HCT116 (cell line): Measurements from ENCODE around the gene CCDC127.

Source experiments
- ELF1 ChIP-seq: IDR thresholded peaks from 2 replicates; pipeline ENCODE4 v1.6.1; 2012; ENCODE audit warnings: low read depth, borderline replicate concordance
- EZH2 ChIP-seq: fragments of 200-600 bp; sonication (generic); IDR thresholded peaks from 2 replicates; pipeline ENCODE4 v1.6.1; 2017; ENCODE audit warnings: antibody characterized with exemption, mixed run types
- EZH2phosphoT487 ChIP-seq: fragments of 200-600 bp; IDR thresholded peaks from 2 replicates; pipeline ENCODE4 v1.6.1; 2018; ENCODE audit warnings: antibody characterized with exemption, borderline replicate concordance
- JUND ChIP-seq: IDR thresholded peaks from 2 replicates; pipeline ENCODE4 v1.6.1; 2012
- POLR2A ChIP-seq: IDR thresholded peaks from 2 replicates; pipeline ENCODE4 v1.7.0; 2011; ENCODE audit warnings: borderline replicate concordance; ENCODE audit not compliant: insufficient read depth, insufficient read length; ENCODE audit errors: extremely low read depth
- POLR2AphosphoS5 ChIP-seq: IDR thresholded peaks from 2 replicates; pipeline ENCODE4 v1.6.1; 2011; ENCODE audit warnings: mild to moderate bottlenecking, low read depth, low read length, moderate library complexity
- TCF7L2 ChIP-seq: IDR thresholded peaks from 2 replicates; pipeline ENCODE4 v1.7.0; 2011; ENCODE audit warnings: borderline replicate concordance, inconsistent platforms; ENCODE audit not compliant: insufficient read depth, insufficient read length; ENCODE audit errors: extremely low read depth
- TF ChIP-seq, protein P1 (sequence below), 3 experiments: fragments of 200-600 bp in 1 of 3; sonication (generic) in 1 of 3; IDR thresholded peaks in 2 of 3; conservative IDR thresholded peaks in 1 of 3; 2 replicates each; pipeline ENCODE4 v1.5.1; 2012 to 2017; ENCODE audit warnings: low read depth in 2 of 3, low read length in 2 of 3, antibody characterized with exemption in 1 of 3, borderline replicate concordance in 1 of 3, control low read depth in 1 of 3, mild to moderate bottlenecking in 1 of 3, mixed read lengths in 1 of 3, mixed run types in 1 of 3, moderate library complexity in 1 of 3; ENCODE audit not compliant: insufficient read depth in 1 of 3
- TF ChIP-seq, protein P2 (sequence below): IDR thresholded peaks from 2 replicates; pipeline ENCODE4 v1.6.1; 2012
- TF ChIP-seq, protein P3 (sequence below): IDR thresholded peaks from 2 replicates; pipeline ENCODE4 v1.6.1; 2012; ENCODE audit warnings: low read depth

DNA sequence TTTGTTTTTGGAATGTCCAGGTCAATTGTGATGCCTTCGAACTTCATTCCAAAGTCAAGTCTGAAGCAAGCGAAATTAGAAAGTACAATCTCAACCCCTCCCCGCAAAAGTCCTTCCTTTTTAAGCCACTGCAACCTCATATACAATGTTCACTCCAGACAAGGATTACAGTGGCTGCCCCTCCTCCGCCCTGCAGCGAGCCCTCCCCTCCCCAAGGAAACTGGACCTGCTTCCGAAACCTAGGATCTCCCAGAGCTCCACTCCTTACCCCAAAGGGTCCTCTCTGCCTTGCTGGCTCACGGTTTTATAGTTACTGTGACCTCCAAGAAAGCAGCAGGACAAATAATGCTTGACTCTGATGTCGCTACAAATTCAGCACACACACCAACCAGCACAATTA lies 16.3 kb downstream of the CCDC127 start:
- no peak for TF ChIP-seq EZH2
- TF ChIP-seq, protein P1, sequence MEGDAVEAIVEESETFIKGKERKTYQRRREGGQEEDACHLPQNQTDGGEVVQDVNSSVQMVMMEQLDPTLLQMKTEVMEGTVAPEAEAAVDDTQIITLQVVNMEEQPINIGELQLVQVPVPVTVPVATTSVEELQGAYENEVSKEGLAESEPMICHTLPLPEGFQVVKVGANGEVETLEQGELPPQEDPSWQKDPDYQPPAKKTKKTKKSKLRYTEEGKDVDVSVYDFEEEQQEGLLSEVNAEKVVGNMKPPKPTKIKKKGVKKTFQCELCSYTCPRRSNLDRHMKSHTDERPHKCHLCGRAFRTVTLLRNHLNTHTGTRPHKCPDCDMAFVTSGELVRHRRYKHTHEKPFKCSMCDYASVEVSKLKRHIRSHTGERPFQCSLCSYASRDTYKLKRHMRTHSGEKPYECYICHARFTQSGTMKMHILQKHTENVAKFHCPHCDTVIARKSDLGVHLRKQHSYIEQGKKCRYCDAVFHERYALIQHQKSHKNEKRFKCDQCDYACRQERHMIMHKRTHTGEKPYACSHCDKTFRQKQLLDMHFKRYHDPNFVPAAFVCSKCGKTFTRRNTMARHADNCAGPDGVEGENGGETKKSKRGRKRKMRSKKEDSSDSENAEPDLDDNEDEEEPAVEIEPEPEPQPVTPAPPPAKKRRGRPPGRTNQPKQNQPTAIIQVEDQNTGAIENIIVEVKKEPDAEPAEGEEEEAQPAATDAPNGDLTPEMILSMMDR (IDR thresholded peaks at IDR 0.05 in 2 of 3, conservative IDR thresholded peaks at IDR 0.05 in 1 of 3; ENCODE audit: borderline replicate concordance in 1 of 3, insufficient read depth in 1 of 3, low read depth in 2 of 3, low read length in 2 of 3) = no peak
- no peak for TF ChIP-seq JUND
- no peak for TF ChIP-seq ELF1
- no peak for TF ChIP-seq POLR2AphosphoS5
- TF ChIP-seq, protein P2, sequence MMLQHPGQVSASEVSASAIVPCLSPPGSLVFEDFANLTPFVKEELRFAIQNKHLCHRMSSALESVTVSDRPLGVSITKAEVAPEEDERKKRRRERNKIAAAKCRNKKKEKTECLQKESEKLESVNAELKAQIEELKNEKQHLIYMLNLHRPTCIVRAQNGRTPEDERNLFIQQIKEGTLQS = no peak
- no peak for TF ChIP-seq TCF7L2
- TF ChIP-seq POLR2A = no peak
- TF ChIP-seq EZH2phosphoT487 = no peak
- TF ChIP-seq, protein P3, sequence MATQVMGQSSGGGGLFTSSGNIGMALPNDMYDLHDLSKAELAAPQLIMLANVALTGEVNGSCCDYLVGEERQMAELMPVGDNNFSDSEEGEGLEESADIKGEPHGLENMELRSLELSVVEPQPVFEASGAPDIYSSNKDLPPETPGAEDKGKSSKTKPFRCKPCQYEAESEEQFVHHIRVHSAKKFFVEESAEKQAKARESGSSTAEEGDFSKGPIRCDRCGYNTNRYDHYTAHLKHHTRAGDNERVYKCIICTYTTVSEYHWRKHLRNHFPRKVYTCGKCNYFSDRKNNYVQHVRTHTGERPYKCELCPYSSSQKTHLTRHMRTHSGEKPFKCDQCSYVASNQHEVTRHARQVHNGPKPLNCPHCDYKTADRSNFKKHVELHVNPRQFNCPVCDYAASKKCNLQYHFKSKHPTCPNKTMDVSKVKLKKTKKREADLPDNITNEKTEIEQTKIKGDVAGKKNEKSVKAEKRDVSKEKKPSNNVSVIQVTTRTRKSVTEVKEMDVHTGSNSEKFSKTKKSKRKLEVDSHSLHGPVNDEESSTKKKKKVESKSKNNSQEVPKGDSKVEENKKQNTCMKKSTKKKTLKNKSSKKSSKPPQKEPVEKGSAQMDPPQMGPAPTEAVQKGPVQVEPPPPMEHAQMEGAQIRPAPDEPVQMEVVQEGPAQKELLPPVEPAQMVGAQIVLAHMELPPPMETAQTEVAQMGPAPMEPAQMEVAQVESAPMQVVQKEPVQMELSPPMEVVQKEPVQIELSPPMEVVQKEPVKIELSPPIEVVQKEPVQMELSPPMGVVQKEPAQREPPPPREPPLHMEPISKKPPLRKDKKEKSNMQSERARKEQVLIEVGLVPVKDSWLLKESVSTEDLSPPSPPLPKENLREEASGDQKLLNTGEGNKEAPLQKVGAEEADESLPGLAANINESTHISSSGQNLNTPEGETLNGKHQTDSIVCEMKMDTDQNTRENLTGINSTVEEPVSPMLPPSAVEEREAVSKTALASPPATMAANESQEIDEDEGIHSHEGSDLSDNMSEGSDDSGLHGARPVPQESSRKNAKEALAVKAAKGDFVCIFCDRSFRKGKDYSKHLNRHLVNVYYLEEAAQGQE = no peak
